Measurements from ENCODE around the gene ZNF396.

ZNF396 gene

GRCh38 chr18:35334212-35334611, 42.9 kb downstream of the ZNF396 start:
- no peak for DNase-seq

- no peak for DNase-seq
Measured at GRCh38 chr18:35331367-35332087, 45.6 kb downstream of the ZNF396 start.

DNA sequence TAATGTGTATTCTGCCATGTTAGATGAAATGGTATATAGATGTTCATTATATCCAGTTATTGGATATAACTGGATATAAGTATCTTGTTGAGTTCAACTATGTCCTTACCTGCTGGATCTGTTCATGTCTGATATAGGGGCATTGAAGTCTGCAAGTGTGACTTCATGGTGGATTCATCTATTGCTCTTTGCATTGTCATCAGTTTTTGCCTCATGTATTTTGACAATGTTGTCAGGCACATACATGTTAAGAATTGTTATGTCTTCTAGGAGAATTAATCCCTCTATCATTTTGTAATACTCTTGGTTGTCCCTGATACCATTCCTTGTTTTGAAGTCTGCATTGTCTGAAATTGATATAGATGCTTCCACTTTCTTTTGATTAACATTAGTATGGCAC, 48.3 kb downstream of the ZNF396 start:
- DNase-seq: no peak

GRCh38 chr18:35326695-35327387, 50.3 kb downstream of the ZNF396 start:
- DNase-seq: no peak

DNA sequence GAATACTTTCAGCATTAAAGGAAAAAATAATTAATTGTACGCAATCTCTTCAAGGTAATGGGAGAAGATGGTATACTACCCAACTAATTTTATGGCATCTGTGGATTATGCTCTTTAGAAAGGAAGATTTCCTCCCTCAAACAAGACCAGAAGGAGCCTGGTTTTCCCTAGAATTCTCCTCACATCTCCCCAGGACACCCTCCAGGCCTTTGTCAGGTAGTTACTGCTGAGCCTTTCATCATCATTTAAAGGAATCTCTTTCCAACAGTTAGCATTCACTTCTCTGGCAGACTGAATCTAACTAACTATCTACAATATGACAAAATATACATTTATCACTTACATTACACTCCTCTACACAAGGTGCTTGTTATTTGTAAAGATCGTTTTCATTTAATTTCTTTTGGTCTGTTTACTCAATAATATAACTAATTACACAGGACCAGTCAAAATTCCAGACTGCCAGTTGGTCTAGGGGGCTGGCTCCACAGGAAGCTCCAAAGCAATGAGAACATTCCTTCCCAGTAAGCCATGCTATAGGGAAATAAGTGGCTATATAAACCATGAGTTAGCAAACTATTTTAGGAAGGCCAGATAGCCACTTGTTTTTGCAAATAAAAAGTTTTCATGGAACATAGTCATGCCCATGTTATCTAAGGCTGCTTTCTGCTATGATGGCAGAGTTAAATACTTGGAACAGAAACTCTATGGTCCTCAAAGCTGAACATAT, 52.0 kb downstream of the ZNF396 start:
- no peak for DNase-seq

DNA sequence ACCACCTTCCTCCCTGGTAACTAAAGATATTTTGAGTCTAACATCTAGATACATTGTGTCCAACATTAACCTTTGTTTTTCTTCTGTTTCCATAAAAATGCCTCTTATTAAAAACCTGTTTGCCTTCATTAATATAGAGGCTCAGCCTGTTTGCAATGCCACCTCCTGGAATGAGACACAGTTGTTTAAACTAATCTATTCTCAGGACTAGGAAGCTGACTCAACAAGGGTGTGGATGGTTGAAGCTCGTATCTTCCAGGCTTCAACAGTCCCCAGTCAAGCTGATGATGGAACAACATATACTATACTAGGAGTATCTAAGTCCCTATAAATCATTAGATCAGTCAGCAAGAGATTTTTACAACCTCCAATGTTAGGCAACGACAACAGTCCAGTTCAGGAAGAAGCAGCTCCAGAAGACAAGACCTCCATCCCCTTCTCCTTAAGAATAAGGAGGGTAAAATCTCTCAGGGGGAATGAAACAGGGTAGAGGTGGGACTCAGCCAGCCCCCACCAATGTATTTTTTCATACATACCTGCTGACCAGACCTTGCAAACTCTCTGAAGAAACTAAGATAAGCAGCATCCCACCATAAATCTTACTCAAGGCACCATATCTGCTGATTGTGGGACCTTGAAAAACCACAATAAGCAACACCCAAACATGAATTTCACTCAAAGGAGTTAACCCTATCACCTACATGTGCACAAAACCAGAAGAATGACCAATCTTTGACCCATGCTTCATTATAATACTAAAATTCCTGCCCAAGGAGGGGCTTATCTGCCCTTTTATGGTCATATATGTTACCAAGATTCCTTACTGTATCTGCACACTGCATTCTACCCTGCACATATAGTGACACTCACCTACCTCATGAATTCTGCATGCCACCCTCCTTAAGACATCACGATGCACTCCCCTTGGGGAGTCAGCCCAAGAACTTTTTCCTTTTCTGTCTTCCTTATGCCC, 54.4 kb downstream of the ZNF396 start:
- no peak for DNase-seq
